Breast epithelium (tissue), 3 donors: ENCODE data around the gene AAMDC.
"Not testable (repeated sequence)": the region's sequence is repeated elsewhere in the genome, so short reads cannot be mapped to it uniquely, and the experiment has no call there.

Experiments used
- POLR2A ChIP-seq: fragments of 450-650 bp; IDR thresholded peaks from one replicate; pipeline ENCODE4 v1.6.1; 2016; ENCODE audit warnings: antibody characterized with exemption, mild to moderate bottlenecking, moderate library complexity
- TF ChIP-seq, protein P1 (sequence below), 3 donors: fragments of 450-650 bp; IDR thresholded peaks; one replicate each; pipeline ENCODE4 v1.5.1; 2016 to 2017; ENCODE audit warnings: antibody characterized with exemption in 3 of 3, mild to moderate bottlenecking in 3 of 3, moderate library complexity in 3 of 3

DNA sequence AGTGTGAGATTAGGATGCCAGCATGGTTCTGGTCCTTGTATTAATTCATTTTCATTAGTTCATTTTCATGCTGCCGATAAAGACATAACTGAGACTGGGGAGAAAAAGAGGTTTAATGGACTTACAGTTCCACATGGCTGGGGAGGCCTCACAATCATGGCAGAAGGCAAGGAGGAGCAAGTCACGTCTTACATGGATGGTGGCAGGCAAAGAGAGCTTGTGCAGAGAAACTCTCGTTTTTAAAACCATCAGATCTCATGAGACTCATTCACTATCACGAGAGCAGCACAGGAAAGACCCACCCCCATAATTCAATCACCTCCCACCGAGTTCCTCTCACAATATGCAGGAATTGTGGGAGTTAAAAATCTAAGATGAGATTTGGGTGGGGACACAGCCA is 22.8 kb downstream of the AAMDC start:
- TF ChIP-seq, protein P1, sequence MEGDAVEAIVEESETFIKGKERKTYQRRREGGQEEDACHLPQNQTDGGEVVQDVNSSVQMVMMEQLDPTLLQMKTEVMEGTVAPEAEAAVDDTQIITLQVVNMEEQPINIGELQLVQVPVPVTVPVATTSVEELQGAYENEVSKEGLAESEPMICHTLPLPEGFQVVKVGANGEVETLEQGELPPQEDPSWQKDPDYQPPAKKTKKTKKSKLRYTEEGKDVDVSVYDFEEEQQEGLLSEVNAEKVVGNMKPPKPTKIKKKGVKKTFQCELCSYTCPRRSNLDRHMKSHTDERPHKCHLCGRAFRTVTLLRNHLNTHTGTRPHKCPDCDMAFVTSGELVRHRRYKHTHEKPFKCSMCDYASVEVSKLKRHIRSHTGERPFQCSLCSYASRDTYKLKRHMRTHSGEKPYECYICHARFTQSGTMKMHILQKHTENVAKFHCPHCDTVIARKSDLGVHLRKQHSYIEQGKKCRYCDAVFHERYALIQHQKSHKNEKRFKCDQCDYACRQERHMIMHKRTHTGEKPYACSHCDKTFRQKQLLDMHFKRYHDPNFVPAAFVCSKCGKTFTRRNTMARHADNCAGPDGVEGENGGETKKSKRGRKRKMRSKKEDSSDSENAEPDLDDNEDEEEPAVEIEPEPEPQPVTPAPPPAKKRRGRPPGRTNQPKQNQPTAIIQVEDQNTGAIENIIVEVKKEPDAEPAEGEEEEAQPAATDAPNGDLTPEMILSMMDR (IDR thresholded peaks at IDR 0.05) = not testable (repeated sequence)
- not testable (repeated sequence) for TF ChIP-seq POLR2A
